ENCODE results near the gene DSCAM. TPM values are rescaled to one million over a fixed set of nuclear protein-coding genes. Genes with fewer than 3 reads are reported as not detected.

DSCAM gene
- total RNA-seq, 1 experiment from 2014 or later, result 0.13 TPM

GRCh38 chr21:40639616-40640194, 207.3 kb downstream of the DSCAM start (continued):
- TF ChIP-seq, protein P1, sequence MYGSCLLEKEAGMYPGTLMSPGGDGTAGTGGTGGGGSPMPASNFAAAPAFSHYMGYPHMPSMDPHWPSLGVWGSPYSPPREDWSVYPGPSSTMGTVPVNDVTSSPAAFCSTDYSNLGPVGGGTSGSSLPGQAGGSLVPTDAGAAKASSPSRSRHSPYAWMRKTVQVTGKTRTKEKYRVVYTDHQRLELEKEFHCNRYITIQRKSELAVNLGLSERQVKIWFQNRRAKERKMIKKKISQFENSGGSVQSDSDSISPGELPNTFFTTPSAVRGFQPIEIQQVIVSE (CRISPR knock-in tag; IDR thresholded peaks at IDR 0.05; ENCODE audit: borderline replicate concordance), result no peak
- no peak for TF ChIP-seq SMAD4 (CRISPR knock-in tag; IDR thresholded peaks at IDR 0.05)

DNA sequence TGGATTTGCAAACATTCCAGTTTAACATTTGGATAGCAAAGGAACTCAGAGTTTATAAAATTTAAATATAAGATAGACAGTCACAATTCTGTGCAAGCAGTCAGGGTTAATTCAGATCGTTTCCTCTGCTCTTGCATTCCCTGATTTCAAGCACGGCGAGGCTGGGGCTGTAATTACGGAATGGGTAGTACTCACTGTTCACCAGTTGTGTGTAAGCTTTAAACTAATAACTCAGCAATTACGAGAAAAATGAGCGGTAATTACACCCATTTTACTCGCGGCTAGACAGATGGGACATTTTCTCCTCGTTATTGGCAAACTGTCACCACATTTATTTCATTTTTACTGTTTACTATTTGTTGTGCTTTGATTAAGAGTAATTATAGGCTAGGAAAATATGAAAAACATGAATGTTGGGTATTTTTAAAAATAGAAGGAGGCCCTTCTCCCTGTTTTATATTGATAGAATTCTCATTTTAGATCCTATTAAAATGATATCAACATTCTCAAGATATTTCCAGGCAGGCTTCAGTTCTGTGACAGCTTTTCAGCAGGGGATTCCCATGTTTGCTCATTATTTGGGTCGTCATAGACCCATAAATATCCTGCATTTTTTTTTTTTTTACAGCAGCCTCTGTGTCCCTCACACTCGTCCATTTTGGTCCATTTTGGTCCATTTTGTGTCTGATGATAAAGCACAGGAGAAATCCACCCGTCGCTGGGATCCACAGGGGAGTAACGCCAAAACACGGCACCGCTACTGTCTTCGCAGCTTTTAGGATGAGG, 208.3 kb downstream of the DSCAM start:
- H3K4me1 Mint-ChIP-seq, result no peaks in the 10 kb centered on the region
- POLR2A ChIA-PET, result interaction anchor here (0.5 kb wide), 1 partner anchor 141 kb away, joined by 5 read pairs; no protein-coding TSS in a partner anchor
- no peak overlapping the region for H3K4me3 Mint-ChIP-seq
- no peak overlapping the region for H3K27ac Mint-ChIP-seq
- ATAC-seq (no peak), DNase-seq (ENCODE audit: low spot score) (no peak)
- H3K27me3 Mint-ChIP-seq (ENCODE audit: low read depth), result no peaks in the 10 kb centered on the region
- peaks cover 3% of the 10 kb centered on the region; the same call in 1 of the 2 replicates for H3K36me3 Mint-ChIP-seq
- peaks cover 6% of the 10 kb centered on the region for H3K9me3 Mint-ChIP-seq
- no peak for TF ChIP-seq HMGXB4 (CRISPR knock-in tag; IDR thresholded peaks at IDR 0.05)
- TF ChIP-seq, protein P2, sequence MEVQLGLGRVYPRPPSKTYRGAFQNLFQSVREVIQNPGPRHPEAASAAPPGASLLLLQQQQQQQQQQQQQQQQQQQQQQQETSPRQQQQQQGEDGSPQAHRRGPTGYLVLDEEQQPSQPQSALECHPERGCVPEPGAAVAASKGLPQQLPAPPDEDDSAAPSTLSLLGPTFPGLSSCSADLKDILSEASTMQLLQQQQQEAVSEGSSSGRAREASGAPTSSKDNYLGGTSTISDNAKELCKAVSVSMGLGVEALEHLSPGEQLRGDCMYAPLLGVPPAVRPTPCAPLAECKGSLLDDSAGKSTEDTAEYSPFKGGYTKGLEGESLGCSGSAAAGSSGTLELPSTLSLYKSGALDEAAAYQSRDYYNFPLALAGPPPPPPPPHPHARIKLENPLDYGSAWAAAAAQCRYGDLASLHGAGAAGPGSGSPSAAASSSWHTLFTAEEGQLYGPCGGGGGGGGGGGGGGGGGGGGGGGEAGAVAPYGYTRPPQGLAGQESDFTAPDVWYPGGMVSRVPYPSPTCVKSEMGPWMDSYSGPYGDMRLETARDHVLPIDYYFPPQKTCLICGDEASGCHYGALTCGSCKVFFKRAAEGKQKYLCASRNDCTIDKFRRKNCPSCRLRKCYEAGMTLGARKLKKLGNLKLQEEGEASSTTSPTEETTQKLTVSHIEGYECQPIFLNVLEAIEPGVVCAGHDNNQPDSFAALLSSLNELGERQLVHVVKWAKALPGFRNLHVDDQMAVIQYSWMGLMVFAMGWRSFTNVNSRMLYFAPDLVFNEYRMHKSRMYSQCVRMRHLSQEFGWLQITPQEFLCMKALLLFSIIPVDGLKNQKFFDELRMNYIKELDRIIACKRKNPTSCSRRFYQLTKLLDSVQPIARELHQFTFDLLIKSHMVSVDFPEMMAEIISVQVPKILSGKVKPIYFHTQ (CRISPR knock-in tag; IDR thresholded peaks at IDR 0.05), result no peak
- TF ChIP-seq, protein P3, sequence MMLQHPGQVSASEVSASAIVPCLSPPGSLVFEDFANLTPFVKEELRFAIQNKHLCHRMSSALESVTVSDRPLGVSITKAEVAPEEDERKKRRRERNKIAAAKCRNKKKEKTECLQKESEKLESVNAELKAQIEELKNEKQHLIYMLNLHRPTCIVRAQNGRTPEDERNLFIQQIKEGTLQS (CRISPR knock-in tag; conservative IDR thresholded peaks at IDR 0.05), result no peak
- TF ChIP-seq JUN (CRISPR knock-in tag; IDR thresholded peaks at IDR 0.05), result no peak
- TF ChIP-seq ZNF671 (CRISPR knock-in tag; IDR thresholded peaks at IDR 0.05), result no peak
- TF ChIP-seq OVOL2 (CRISPR knock-in tag; IDR thresholded peaks at IDR 0.05; ENCODE audit: borderline replicate concordance), result no peak
- no peak for TF ChIP-seq FOXK1 (CRISPR knock-in tag; IDR thresholded peaks at IDR 0.05)
- TF ChIP-seq FOXJ3 (CRISPR knock-in tag; IDR thresholded peaks at IDR 0.05; ENCODE audit: borderline replicate concordance), result no peak
- no peak for TF ChIP-seq ZNF425 (CRISPR knock-in tag; conservative IDR thresholded peaks at IDR 0.05)
- no peak for TF ChIP-seq ZNF219 (CRISPR knock-in tag; IDR thresholded peaks at IDR 0.05; ENCODE audit: borderline replicate concordance)
- TF ChIP-seq NFE2L1 (CRISPR knock-in tag; IDR thresholded peaks at IDR 0.05), result no peak
- TF ChIP-seq ERG (CRISPR knock-in tag; IDR thresholded peaks at IDR 0.05), result no peak
- TF ChIP-seq, protein P1 (CRISPR knock-in tag; IDR thresholded peaks at IDR 0.05; ENCODE audit: borderline replicate concordance), result no peak
- TF ChIP-seq KAT7 (CRISPR knock-in tag; IDR thresholded peaks at IDR 0.05; ENCODE audit: borderline replicate concordance), result no peak
- CTCF ChIA-PET, result no interaction called here
